SK-N-MC (cell line): ENCODE data around the gene HDAC4.

Experiments
- EZH2 ChIP-seq: fragments of 200-600 bp; sonication (generic); IDR thresholded peaks from one replicate; pipeline ENCODE4 v1.6.1; 2017; ENCODE audit warnings: antibody characterized with exemption
- POLR2AphosphoS5 ChIP-seq: IDR thresholded peaks from 2 replicates; pipeline ENCODE4 v1.6.1; 2012; ENCODE audit warnings: mild to moderate bottlenecking, low read depth, low read length, borderline replicate concordance

DNA sequence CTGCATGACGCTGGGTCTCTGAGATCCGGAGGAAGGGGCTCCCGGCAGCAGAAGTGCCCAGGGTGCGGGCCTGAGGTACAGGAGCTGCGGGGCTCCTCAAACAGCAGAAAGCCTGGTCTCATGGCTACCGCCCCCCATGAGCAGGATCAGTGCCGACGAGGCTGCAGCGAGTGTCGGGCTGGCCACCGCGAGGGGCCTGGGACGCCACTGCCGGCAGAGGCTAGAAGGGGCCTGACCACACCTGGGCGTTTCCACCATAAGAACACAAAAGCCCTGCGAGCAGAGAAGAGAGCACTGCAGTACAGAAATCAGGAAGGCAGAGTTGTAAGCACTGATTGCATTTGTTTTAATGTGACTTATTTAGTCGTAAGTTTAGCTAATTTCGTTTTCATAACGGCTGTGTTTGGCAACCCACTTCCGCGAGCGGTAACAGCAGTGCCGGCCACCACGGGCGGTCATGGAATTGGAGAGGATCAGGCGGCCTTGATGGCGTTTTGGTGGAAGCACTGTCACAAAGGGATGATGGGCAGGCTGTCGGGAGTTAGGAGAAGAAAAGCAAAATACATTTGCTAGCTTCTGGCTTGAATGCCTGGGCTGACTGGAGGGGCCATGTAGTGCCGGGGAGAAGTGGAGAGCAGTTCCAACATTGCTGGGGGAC lies 117.4 kb downstream of the HDAC4 start:
- no peak for TF ChIP-seq POLR2AphosphoS5
- TF ChIP-seq EZH2: no peak
